Smooth muscle cell of the brain vasculature (primary cell): ENCODE data around the gene IFT52.

ENCODE experiments used
- DNase-seq: peaks from one replicate; pipeline ENCODE4 v3.0.0-alpha.2; 2012; ENCODE audit warnings: low read depth, low spot score

IFT52 gene

DNA sequence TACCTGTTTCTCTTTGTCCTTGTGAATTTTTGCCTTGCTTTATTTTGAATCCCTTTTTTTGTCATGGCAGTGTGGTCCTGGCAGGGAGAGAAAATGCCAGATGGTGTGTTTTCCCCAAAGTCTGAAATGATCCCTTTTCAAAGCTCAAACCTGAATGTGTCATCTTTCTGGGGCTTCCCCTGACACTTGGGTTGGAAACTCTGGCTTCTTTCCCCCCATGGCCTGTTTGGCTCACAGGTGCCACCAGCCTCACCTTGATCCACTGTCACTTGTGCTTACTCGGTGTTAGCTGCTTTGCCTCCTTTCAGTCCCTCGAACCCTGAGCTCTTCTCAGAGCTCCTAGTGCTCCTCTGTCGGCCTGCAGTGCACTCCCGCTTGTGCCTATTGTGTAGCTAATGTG is 98.4 kb downstream of the IFT52 start:
- no peak for DNase-seq

DNA sequence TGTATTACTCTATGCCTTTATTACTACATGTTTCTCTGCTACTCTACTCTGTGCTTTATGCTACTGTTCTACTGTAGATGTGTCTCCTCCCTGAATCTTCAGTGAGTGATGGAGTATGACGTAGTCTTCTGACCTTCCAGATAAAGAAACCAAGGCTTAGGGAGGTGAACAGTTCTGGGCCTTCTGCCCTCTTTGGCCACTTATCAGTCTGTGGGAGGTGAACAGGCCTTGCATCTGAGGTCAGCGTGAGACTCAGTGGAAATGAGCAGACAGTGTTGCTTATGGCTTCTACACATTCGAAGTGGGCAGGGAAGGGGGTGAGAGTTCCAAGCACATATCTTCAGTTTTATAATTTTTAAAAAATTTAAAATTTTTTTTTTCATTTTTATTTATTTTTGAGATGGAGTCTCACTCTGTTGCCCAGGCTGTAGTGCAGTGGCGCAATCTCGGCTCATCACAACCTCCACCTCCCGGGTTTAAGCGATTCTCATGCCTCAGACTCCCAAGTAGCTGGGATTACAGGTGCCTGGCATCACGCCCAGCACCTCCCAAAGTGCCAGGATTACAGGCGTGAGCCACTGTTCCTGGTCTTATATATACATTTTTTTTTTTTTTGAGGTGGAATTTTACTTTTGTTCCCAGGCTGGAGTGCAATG is 100.3 kb downstream of the IFT52 start:
- no peak for DNase-seq

DNA sequence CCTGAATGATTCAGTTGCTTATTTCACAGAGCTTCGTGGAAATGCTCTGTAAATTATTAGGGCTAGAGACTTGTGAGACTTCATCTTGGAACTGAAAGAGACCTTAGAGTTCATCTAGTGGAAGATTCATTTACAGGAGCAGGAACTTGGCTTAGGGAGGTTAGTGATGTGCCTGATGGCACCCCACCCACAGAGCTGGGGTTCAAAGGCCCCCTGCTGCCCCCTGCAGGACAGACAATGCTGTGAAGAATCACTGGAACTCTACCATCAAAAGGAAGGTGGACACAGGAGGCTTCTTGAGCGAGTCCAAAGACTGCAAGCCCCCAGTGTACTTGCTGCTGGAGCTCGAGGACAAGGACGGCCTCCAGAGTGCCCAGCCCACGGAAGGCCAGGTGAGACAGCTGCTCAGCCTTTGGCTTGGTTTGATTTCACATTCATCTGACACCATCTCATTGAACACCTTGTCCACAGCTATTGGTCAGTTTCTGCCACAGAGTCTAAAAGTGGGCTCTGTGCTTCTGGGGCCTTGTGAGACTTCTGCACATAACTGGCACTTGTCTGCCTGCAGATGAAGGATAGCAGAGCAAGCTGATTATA is 101.3 kb downstream of the IFT52 start:
- no peak for DNase-seq

DNA sequence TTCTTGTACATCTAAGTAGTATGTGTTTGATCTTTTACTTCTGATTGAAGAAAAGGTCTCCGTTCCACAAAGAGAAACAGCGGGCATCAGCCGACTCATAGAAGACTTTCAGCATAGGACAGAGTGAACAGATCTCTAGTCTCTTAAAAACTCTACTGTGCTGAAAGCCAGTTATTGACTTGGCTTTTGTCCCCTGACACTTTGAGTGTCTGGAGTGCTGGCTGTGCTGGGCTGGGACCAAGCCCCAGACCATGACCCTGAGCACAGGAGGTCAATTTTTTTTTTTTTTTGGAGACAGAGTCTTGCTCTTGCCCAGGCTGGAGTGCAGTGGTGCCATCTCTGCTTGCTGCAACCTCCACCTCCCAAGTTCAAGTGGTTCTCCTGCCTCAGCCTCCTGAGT is 104.0 kb downstream of the IFT52 start:
- DNase-seq = no peak

DNA sequence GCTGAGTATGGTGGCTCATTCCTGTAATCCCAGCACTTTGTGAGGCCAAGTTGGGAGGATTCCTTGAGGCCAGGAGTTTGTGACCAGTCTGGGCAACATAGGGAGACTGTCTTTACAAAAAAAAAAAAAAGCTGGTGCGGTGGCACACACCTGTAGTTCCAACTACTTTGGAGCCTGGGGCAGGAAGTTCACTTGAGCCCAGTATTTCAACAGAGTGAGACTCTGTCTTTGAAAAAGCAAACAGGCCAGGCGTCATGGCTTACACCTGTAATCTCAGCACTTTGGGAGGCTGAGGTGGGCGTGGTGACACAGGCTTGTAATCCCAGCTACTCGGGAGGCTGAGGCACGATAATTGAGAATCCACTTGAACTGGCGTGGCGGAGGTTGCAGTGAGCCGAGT is 104.8 kb downstream of the IFT52 start:
- DNase-seq = no peak
